ENCODE data around the gene ERP27.

Gene ERP27

GRCh38 chr12:14907953-14908352, 30.4 kb downstream of the ERP27 start:
- Histone ChIP-seq H3K9me3 (ENCODE audit: control insufficient read depth, low read length) (no peaks in the 10 kb centered on the region), H3K4me3 (ENCODE audit: insufficient read depth, low read depth, low read length) (no peak overlapping the region), H3K27ac (ENCODE audit: insufficient read depth, low read depth, low read length, poor library complexity, severe bottlenecking) (no peak overlapping the region), H3K27me3 (ENCODE audit: control insufficient read depth, insufficient read depth, low read length, poor library complexity, severe bottlenecking) (no peaks in the 10 kb centered on the region), H3K36me3 (ENCODE audit: control insufficient read depth, insufficient read depth, low read length) (no peaks in the 10 kb centered on the region), H3K4me1 (ENCODE audit: control insufficient read depth, insufficient read depth, low read length) (no peaks in the 10 kb centered on the region)
- 78 to 100% methylated on average over 1 of the region's 1 CpG for WGBS, 2 experiments

GRCh38 chr12:14906114-14906513, 32.2 kb downstream of the ERP27 start:
- H3K27ac ChIP-seq (ENCODE audit: insufficient read depth, low read depth, low read length, poor library complexity, severe bottlenecking), result no peak overlapping the region
- H3K9me3 ChIP-seq (ENCODE audit: control insufficient read depth, low read length), result no peaks in the 10 kb centered on the region
- no peaks in the 10 kb centered on the region for H3K27me3 ChIP-seq (ENCODE audit: control insufficient read depth, insufficient read depth, low read length, poor library complexity, severe bottlenecking)
- no peaks in the 10 kb centered on the region for H3K36me3 ChIP-seq (ENCODE audit: control insufficient read depth, insufficient read depth, low read length)
- WGBS, 2 experiments, result 96 to 97% methylated on average over 4 to 5 of the region's 5 CpGs
- H3K4me3 ChIP-seq (ENCODE audit: insufficient read depth, low read depth, low read length), result no peak overlapping the region
- H3K4me1 ChIP-seq (ENCODE audit: control insufficient read depth, insufficient read depth, low read length), result no peaks in the 10 kb centered on the region

GRCh38 chr12:14905269-14906004, 32.9 kb downstream of the ERP27 start:
- no peak overlapping the region for H3K27ac ChIP-seq (ENCODE audit: insufficient read depth, low read depth, low read length, poor library complexity, severe bottlenecking)
- no peaks in the 10 kb centered on the region for H3K36me3 ChIP-seq (ENCODE audit: control insufficient read depth, insufficient read depth, low read length)
- WGBS, 2 experiments, result 87 to 98% methylated on average over 4 to 5 of the region's 5 CpGs
- no peaks in the 10 kb centered on the region for H3K9me3 ChIP-seq (ENCODE audit: control insufficient read depth, low read length)
- H3K27me3 ChIP-seq (ENCODE audit: control insufficient read depth, insufficient read depth, low read length, poor library complexity, severe bottlenecking), result no peaks in the 10 kb centered on the region
- no peak overlapping the region for H3K4me3 ChIP-seq (ENCODE audit: insufficient read depth, low read depth, low read length)
- H3K4me1 ChIP-seq (ENCODE audit: control insufficient read depth, insufficient read depth, low read length), result no peaks in the 10 kb centered on the region

- 92 to 94% methylated on average over 8 of the region's 8 CpGs for WGBS, 2 experiments
- Histone ChIP-seq H3K27me3 (ENCODE audit: control insufficient read depth, insufficient read depth, low read length, poor library complexity, severe bottlenecking) (no peaks in the 10 kb centered on the region), H3K4me1 (ENCODE audit: control insufficient read depth, insufficient read depth, low read length) (no peaks in the 10 kb centered on the region), H3K27ac (ENCODE audit: insufficient read depth, low read depth, low read length, poor library complexity, severe bottlenecking) (no peak overlapping the region), H3K4me3 (ENCODE audit: insufficient read depth, low read depth, low read length) (no peak overlapping the region), H3K36me3 (ENCODE audit: control insufficient read depth, insufficient read depth, low read length) (no peaks in the 10 kb centered on the region), H3K9me3 (ENCODE audit: control insufficient read depth, low read length) (no peaks in the 10 kb centered on the region)
Measured at GRCh38 chr12:14904854-14905253, 33.5 kb downstream of the ERP27 start.

GRCh38 chr12:14903386-14904098, 34.8 kb downstream of the ERP27 start:
- Histone ChIP-seq H3K4me1 (ENCODE audit: control insufficient read depth, insufficient read depth, low read length) (no peaks in the 10 kb centered on the region), H3K4me3 (ENCODE audit: insufficient read depth, low read depth, low read length) (no peak overlapping the region), H3K36me3 (ENCODE audit: control insufficient read depth, insufficient read depth, low read length) (no peaks in the 10 kb centered on the region), H3K9me3 (ENCODE audit: control insufficient read depth, low read length) (no peaks in the 10 kb centered on the region), H3K27me3 (ENCODE audit: control insufficient read depth, insufficient read depth, low read length, poor library complexity, severe bottlenecking) (no peaks in the 10 kb centered on the region), H3K27ac (ENCODE audit: insufficient read depth, low read depth, low read length, poor library complexity, severe bottlenecking) (no peak overlapping the region)
- 91 to 96% methylated on average over 5 of the region's 5 CpGs for WGBS, 2 experiments

- H3K9me3 ChIP-seq (ENCODE audit: control insufficient read depth, low read length), result no peaks in the 10 kb centered on the region
- no peak overlapping the region for H3K4me3 ChIP-seq (ENCODE audit: insufficient read depth, low read depth, low read length)
- H3K36me3 ChIP-seq (ENCODE audit: control insufficient read depth, insufficient read depth, low read length), result no peaks in the 10 kb centered on the region
- no peak overlapping the region for H3K27ac ChIP-seq (ENCODE audit: insufficient read depth, low read depth, low read length, poor library complexity, severe bottlenecking)
- 96 to 100% methylated on average over 2 of the region's 2 CpGs for WGBS, 2 experiments
- no peaks in the 10 kb centered on the region for H3K27me3 ChIP-seq (ENCODE audit: control insufficient read depth, insufficient read depth, low read length, poor library complexity, severe bottlenecking)
- no peaks in the 10 kb centered on the region for H3K4me1 ChIP-seq (ENCODE audit: control insufficient read depth, insufficient read depth, low read length)
Measured at GRCh38 chr12:14902465-14902864, 35.9 kb downstream of the ERP27 start.

GRCh38 chr12:14901228-14901562, 37.1 kb downstream of the ERP27 start:
- Histone ChIP-seq H3K4me1 (ENCODE audit: control insufficient read depth, insufficient read depth, low read length) (no peaks in the 10 kb centered on the region), H3K4me3 (ENCODE audit: insufficient read depth, low read depth, low read length) (no peak overlapping the region), H3K9me3 (ENCODE audit: control insufficient read depth, low read length) (no peaks in the 10 kb centered on the region), H3K27me3 (ENCODE audit: control insufficient read depth, insufficient read depth, low read length, poor library complexity, severe bottlenecking) (no peaks in the 10 kb centered on the region), H3K36me3 (ENCODE audit: control insufficient read depth, insufficient read depth, low read length) (no peaks in the 10 kb centered on the region), H3K27ac (ENCODE audit: insufficient read depth, low read depth, low read length, poor library complexity, severe bottlenecking) (no peak overlapping the region)
- 97 to 100% methylated on average over 1 of the region's 1 CpG for WGBS, 2 experiments

- WGBS, 2 experiments, result 94% methylated on average over 5 of the region's 5 CpGs
Measured at GRCh38 chr12:14900521-14901227, 37.7 kb downstream of the ERP27 start.

GRCh38 chr12:14896521-14897169, 41.7 kb downstream of the ERP27 start:
- no peaks in the 10 kb centered on the region for H3K9me3 ChIP-seq (ENCODE audit: control insufficient read depth, low read length)
- no peak overlapping the region for H3K4me3 ChIP-seq (ENCODE audit: insufficient read depth, low read depth, low read length)
- no peaks in the 10 kb centered on the region for H3K36me3 ChIP-seq (ENCODE audit: control insufficient read depth, insufficient read depth, low read length)
- 93 to 98% methylated on average over 7 of the region's 7 CpGs for WGBS, 2 experiments
- no peaks in the 10 kb centered on the region for H3K27me3 ChIP-seq (ENCODE audit: control insufficient read depth, insufficient read depth, low read length, poor library complexity, severe bottlenecking)
- peak overlapping the region; percentile 26 for H3K27ac ChIP-seq (ENCODE audit: insufficient read depth, low read depth, low read length, poor library complexity, severe bottlenecking)
- H3K4me1 ChIP-seq (ENCODE audit: control insufficient read depth, insufficient read depth, low read length), result no peaks in the 10 kb centered on the region

More at GRCh38 chr12:14900521-14901227, 37.7 kb downstream of the ERP27 start:
- no peak overlapping the region for H3K27ac ChIP-seq (ENCODE audit: insufficient read depth, low read depth, low read length, poor library complexity, severe bottlenecking)
- H3K36me3 ChIP-seq (ENCODE audit: control insufficient read depth, insufficient read depth, low read length), result no peaks in the 10 kb centered on the region
- H3K27me3 ChIP-seq (ENCODE audit: control insufficient read depth, insufficient read depth, low read length, poor library complexity, severe bottlenecking), result no peaks in the 10 kb centered on the region
- no peaks in the 10 kb centered on the region for H3K9me3 ChIP-seq (ENCODE audit: control insufficient read depth, low read length)
- H3K4me1 ChIP-seq (ENCODE audit: control insufficient read depth, insufficient read depth, low read length), result no peaks in the 10 kb centered on the region
- H3K4me3 ChIP-seq (ENCODE audit: insufficient read depth, low read depth, low read length), result no peak overlapping the region
